ENCODE data around the gene ADK. TPM values are rescaled to one million over a fixed set of nuclear protein-coding genes. Genes with fewer than 3 reads are reported as not detected.

Gene ADK
- total and polyA plus RNA-seq, 2 of the 4 experiments (the other 2 are of a cell fraction), result 30.6 to 40.9 TPM

DNA sequence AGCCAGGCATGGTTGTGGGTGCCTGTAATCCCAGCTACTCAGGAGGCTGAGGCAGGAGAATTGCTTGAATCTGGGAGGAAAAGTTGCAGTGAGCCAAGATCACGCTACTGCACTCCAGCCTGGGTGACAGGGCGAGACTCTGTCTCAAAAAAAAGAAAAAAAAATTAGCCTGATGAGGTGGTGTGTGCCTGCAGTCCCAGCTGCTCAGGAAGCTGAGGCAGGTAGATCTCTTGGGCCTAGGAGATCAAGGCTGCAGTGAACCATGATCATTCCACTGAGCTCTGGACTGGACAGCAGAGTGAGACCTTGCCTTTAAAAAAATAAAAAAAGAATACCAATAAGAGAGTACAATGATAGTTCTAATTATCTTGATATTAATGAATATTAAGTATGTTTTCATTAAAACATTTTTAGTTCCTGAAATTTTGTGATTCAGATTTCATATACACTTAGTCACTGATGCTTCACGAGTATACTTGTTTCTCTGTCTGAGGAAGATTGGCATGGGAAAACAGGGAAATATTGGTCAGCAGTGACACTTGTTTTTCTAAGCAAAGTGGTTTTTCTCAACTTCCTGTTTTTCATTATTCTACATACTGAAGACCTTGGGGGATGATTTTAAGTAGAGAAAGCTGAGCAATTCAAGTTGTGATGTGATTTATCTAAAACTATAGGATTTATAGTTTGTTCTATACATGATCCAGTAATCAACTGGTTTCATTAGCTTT is 76.8 kb downstream of the ADK start (continued):
- no peak for TF ChIP-seq CHD1 (IDR thresholded peaks at IDR 0.05; ENCODE audit: low read depth, low read length)

DNA sequence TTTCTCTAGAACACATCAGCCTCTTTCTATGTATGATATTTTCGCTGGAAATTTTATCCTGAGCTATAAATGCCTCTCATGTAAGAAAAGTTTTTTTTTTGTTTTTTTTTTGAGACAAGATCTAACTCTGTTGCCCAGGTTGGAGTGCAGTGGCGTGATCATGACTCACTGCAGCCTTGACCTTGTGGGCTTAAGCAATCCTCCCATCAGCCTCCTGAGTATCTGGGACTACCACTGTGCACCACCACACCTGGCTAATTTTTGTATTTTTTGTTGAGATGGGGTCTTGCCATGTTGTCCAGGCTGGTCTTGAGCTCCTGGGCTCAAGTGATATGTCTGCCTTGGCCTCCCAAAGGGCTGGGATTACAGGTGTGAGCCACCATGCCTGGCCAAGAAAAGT is 80.4 kb downstream of the ADK start:
- H4K20me1 ChIP-seq (ENCODE audit: insufficient read depth, low read length), result no peaks in the 10 kb centered on the region
- H3K36me3 ChIP-seq (ENCODE audit: control insufficient read depth, insufficient read depth, low read length), result no peaks in the 10 kb centered on the region
- H2BK20ac ChIP-seq (ENCODE audit: low read depth, low read length), result no peak overlapping the region
- ChIA-PET CTCF (interaction anchor here (0.6 kb wide), 2 partner anchors 160 to 351 kb away, joined by 3 read pairs; no protein-coding TSS in a partner anchor), POLR2A (ENCODE audit: unreplicated experiment) (no interaction called here)
- intact Hi-C loops (cut with micrococcal nuclease) (loop anchor here (5.0 kb wide), 2 partner anchors 34 to 79 kb away; partner anchors contain the start of genes ADK and AP3M1), in situ Hi-C loops (cut with MboI; ENCODE audit: low sequenced_read_pairs) (loop anchor here (5.0 kb wide), 1 partner anchor 89 kb away; no protein-coding TSS in a partner anchor), dilution Hi-C loops (cut with HindIII; ENCODE audit: low sequenced_read_pairs, unreplicated experiment) (no loop called here)
- no TSS peak for BruUV-seq (replicated peaks)
- ATAC-seq (ENCODE audit: low read depth) (peak; percentile 58), DNase-seq (peak; percentile 43)
- H3K27ac ChIP-seq (ENCODE audit: insufficient read depth, low read length), result no peak overlapping the region
- H3K4me1 ChIP-seq (ENCODE audit: control insufficient read depth, insufficient read depth, low read length), result no peaks in the 10 kb centered on the region
- H2AK5ac ChIP-seq (ENCODE audit: low read depth, low read length), result no peak overlapping the region
- no peak overlapping the region for H3K4ac ChIP-seq (ENCODE audit: low read depth, low read length)
- no peak overlapping the region for H2BK5ac ChIP-seq (ENCODE audit: low read depth, low read length, poor library complexity, severe bottlenecking)
- H3K14ac ChIP-seq (replicated peaks; ENCODE audit: low read depth, low read length), result no peak overlapping the region
- no peaks in the 10 kb centered on the region for H3K9me1 ChIP-seq (ENCODE audit: insufficient read depth, low read length)
- no peak overlapping the region for H4K8ac ChIP-seq (ENCODE audit: low read depth in 2 of 2, low read length in 2 of 2)
- no peak overlapping the region for H3K18ac ChIP-seq (ENCODE audit: low read depth, low read length)
- H2BK15ac ChIP-seq (ENCODE audit: low read depth, low read length), result no peak overlapping the region
- H3K27me3 ChIP-seq (ENCODE audit: control insufficient read depth, insufficient read depth, low read length), result no peaks in the 10 kb centered on the region
- H3K9me3 ChIP-seq (ENCODE audit: control insufficient read depth, insufficient read depth, low read length), result no peaks in the 10 kb centered on the region
- H3K79me1 ChIP-seq (ENCODE audit: low read depth in 1 of 2, low read length in 2 of 2), result peaks cover 5 to 25% of the 10 kb centered on the region in 2 experiments; a peak in 3 of 4 replicates
- no peak overlapping the region for H2AFZ ChIP-seq (replicated peaks; ENCODE audit: low read length, poor library complexity)
- no peak overlapping the region for H3K4me3 ChIP-seq (ENCODE audit: insufficient read depth, low read depth, low read length)
- no peak overlapping the region for H2BK120ac ChIP-seq (ENCODE audit: low read depth, low read length)
- H2AK9ac ChIP-seq (replicated peaks; ENCODE audit: low read depth, low read length, poor library complexity), result no peak overlapping the region
- TF ChIP-seq CEBPB (IDR thresholded peaks at IDR 0.05; ENCODE audit: low read depth, low read length), result peak; percentile 70
- TF ChIP-seq, protein P1, sequence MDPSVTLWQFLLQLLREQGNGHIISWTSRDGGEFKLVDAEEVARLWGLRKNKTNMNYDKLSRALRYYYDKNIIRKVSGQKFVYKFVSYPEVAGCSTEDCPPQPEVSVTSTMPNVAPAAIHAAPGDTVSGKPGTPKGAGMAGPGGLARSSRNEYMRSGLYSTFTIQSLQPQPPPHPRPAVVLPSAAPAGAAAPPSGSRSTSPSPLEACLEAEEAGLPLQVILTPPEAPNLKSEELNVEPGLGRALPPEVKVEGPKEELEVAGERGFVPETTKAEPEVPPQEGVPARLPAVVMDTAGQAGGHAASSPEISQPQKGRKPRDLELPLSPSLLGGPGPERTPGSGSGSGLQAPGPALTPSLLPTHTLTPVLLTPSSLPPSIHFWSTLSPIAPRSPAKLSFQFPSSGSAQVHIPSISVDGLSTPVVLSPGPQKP (IDR thresholded peaks at IDR 0.05; ENCODE audit: borderline replicate concordance, low read depth, low read length), result no peak
- no CpG with 5 or more reads among the region's 2 CpGs for WGBS, 2 experiments (ENCODE audit: extremely low coverage in 2 of 2, insufficient read length in 1 of 2)
- no peak overlapping the region for H3K9ac ChIP-seq (ENCODE audit: low read depth, low read length)
- H3K23ac ChIP-seq (ENCODE audit: low read depth, low read length), result no peak overlapping the region
- H4K91ac ChIP-seq (ENCODE audit: insufficient read depth, low read depth, low read length), result no peak overlapping the region
- no peak overlapping the region for H3K4me2 ChIP-seq (ENCODE audit: low read depth, low read length)
- no peak overlapping the region for H4K5ac ChIP-seq (ENCODE audit: low read depth, low read length)
- no peak overlapping the region for H3K56ac ChIP-seq (ENCODE audit: extremely low read depth, insufficient read depth, low read length)

All from IMR-90 (cell line).